ENCODE measurements around the gene PSMD13.

Gene PSMD13

DNA sequence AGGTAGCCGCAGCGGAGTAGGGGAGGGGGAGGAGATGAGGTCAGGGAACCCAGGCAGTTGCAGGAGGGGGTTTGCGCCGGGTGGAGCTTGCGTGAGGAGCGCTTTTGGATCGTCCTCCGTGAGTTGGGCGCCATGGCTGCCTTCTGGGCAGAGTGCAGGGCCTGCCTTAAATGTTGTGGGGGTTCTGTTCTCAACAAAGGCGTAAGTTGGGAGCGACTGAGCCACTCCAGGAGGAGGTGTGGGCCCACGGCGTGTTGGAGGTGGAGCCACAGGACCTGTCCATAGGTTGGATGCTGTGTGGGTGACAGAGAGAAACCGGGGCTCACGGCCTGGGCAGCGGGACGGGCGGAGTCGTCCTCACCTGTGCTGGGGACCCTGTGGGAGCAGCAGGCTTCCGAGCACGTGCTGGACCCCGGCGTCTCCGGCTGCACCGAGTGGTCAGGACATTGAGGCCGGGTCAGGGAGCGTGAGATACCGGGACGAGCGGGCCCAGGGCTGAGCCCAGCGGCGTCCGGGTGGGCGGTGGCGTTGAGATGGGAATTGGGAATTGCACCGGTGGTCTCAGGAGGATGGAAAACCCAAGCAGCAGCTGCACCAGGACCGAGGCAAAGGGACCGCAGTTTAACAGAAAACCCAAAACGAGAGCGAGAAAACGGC is 51.2 kb downstream of the PSMD13 start:
- no peak for DNase-seq (ENCODE audit: low read depth in 2 of 2)

DNA sequence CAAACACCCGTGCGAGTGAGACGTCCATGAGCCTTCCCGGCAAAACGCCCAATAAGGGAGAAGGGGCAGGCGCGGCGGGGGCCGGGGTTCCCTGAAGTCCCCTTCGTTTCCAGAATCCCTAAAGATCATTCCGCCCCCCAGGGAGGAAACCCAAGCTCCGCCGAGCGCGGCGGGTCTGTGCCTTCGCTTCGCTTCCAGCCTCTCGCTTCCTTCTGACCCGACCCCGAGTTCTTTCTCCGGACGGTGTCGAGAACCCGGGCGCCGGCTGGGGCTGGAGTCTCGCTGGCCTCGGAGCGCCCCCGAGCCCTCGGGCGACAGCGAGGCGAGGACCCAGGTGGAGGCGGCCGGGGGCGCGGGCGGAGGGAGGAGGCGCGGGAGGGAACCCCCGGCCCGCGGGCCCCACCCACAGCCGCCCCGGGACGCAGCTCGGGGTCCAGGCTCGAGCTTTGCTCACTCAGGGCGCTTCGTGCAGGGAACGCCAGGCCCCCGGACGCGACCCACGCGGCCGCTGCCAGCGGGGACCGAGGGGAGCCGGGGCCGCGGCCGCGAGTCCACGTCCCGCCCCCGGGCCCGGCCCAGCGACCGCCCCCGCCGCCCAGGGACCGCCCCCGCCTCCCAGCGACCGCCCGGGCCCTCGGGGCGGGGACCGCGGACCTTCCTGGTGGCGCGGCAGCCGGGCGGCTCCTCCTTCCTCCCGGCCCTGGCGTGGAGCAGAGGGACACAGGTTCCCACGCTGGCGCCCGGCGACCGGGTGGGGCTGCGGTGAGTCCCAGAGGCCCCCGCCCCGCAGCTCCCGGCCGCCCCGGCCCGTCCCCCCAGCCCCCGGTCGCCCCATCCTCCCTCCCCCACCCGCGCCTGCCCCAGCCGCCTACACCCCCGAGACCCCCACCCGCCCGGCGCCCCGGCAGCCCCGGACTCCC is 52.0 kb downstream of the PSMD13 start, which contains the start of gene PGGHG:
Gene PGGHG, plus strand, starts transcription at position 649 of the 920 bp plus-strand sequence. CDS start 691 bp downstream, outside the sequence.
- no peak for DNase-seq (ENCODE audit: low read depth in 2 of 2)

DNA sequence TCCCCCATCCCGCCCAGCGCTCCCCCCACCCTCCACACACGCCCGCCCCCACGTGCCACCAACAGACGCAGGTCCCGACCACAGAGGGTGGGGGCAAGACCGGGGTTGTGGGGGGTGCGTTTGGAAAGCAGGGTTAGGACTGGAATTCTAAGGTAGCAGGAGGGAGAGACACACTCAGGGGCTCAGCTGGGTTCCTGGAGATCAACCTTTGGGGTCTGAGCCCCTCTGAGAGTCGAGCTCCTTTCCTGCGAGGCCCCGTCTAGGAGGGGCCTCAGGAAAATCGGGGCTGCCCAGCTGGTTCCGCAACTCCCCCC is 52.6 kb downstream of the PSMD13 start:
- DNase-seq (ENCODE audit: low read depth in 2 of 2): no peak

DNA sequence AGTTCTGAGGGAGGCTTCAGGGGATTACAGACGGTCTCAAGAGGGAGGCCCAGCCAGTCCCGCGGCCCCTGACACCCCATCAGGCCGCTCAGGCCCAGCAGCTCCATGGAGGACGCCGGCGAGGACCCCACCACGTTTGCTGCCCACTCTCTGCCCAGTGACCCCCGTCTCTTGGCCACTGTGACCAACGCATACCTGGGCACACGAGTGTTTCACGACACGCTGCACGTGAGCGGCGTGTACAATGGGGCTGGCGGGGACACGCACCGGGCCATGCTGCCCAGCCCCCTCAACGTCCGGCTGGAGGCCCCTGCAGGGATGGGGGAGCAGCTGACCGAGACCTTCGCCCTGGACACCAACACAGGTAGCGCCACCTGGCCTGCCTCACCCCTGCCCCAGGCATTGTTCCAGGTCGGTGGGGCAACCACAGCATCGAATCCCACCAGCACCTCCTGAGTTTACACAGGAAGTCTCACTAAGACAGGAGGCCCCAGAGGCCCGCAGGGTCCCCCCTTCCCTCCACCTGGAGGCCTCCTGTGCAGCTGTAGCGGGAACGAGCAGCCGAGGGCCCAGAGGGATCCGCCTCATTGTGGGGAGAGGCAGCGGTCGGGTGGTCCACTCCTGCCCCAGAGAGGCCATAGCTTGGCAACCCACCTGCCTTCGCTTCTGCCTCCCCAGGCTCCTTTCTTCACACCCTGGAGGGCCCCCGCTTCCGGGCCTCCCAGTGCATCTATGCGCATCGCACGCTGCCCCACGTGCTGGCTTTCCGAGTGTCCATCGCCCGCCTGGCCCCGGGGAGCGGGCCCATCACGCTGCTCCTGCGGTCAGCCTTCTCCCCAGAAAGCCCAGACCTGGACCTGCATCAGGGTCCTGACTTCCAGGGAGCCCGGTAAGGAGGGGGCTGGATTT is 53.2 kb downstream of the PSMD13 start:
- DNase-seq (ENCODE audit: low read depth in 2 of 2): no peak

DNA sequence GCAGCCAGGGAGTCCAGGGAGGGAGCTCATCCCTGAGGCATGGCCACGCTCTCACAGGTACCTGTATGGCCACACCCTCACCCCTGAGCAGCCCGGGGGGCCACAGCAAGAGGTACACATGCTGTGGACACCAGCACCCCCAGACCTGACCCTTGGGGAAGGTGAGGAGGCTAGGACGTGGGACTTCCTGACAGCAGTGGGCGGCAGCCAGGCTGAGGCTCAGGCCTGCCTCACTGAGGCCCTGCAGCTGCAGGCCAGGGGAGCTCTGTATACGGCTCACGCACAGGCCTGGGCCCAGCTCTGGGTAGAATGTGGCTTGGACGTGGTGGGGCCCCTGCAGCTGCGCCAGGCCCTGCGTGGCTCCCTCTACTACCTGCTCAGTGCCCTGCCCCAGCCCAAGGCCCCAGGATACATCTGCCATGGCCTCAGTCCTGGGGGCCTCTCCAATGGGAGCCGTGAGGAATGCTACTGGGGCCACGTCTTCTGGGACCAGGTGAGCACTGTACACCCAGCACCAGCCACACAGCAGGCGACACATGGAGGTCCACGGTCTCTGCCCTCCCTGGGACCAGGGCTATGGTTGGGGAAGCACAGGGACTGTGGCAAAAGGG is 54.0 kb downstream of the PSMD13 start:
- DNase-seq (ENCODE audit: low read depth in 2 of 2): no peak

DNA sequence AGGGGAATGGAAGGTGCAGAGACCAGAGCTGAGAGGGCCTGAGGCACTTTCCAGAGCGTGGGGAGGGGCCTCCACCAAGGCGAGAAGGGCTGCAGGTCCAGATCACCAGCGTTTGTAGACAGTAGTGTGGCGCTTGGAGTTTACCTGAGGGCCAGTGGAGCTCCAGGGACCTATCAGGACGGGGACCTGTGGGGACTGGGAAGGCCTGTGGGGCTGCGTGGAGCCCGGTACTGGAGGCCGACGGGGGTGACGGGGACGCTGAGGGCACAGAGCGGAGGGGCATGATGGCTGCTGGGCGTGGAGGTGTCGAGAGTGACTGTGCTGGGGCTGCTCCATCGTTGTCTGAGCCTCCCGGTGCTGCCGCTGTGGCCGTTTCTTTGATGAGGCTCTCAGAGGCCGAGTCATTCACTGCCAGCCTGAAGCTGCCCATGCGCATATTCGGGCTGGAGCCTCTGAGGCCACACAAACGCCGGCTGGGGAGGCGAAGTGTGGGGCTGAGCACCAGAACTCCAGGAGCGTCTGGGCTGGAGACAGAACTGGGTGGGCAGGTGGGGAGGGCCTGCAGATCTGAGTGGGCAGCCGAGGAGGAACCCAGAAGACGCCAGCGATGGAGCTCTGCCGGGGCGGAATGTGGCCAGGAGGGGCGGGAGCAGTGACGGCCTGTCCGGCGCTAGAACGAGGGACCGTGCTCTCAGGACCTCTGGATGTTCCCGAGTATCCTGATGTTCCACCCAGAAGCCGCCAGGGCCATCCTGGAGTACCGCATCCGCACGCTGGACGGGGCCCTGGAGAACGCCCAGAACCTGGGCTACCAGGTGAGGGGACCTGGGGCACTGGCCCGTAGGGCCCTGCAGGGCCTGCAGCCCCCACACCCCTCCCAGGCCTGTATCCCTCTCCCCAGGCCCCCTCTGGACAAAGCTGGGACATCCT is 54.8 kb downstream of the PSMD13 start:
- no peak for DNase-seq (ENCODE audit: low read depth in 2 of 2)

DNA sequence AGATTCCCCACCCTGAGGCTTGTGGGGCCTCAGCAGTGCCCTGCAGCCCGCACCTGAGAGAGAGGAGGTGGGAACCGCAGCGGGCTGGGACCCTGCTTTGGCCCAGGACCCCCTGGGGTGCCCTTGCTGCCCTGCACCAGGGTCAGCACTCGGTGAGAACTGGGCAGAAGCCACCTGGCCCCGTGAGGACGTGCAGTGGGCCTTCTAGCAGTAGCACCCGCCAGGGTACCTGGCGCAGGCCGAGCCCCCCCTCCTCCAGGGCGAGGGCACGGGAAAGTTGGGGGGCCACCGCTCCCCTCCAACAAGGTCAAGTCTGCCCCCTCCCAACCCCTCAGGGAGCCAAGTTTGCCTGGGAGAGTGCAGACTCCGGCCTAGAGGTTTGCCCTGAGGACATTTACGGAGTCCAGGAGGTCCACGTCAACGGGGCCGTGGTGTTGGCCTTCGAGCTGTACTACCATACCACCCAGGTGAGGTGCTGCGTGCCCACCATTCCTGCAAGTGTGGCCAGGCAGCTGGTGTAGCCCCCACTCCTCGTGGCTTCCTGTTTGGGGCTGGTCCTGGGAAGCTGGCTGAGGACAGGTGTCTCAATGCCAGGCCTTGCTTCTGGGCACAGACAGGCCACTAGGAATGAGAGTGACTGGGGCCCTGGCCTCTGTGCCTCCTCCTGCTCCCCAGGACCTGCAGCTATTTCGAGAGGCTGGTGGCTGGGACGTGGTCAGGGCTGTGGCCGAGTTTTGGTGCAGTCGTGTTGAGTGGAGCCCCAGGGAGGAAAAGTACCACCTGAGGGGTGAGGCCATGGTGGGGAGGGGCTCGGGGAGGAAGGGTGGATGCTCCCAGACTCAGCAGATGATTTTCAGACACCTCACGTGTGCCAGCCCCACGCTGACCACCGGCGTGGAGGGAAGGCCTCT is 55.7 kb downstream of the PSMD13 start:
- no peak for DNase-seq (ENCODE audit: low read depth in 2 of 2)

DNA sequence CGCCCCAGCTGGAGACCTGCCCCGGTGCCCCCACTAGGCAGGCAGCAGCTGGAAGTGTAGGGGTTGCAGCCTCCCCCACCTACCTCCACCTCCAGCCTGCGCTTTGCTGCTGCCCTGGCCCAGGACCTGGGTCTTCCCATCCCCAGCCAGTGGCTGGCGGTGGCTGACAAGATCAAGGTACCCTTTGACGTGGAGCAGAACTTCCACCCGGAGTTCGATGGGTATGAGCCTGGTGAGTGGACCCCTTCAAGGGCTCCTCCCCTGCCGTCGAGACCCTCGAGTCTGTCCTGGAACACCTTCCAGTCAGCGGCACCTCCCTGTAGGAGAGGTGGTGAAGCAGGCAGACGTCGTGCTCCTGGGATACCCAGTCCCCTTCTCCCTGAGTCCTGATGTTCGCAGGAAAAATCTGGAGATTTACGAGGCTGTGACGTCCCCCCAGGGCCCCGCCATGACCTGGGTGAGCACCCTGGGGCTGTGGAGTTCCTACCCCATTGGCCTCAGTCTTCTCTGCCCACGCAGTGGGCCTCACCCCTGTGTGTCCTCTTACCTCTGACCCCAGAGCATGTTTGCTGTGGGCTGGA is 56.6 kb downstream of the PSMD13 start:
- DNase-seq (ENCODE audit: low read depth in 2 of 2): no peak

DNA sequence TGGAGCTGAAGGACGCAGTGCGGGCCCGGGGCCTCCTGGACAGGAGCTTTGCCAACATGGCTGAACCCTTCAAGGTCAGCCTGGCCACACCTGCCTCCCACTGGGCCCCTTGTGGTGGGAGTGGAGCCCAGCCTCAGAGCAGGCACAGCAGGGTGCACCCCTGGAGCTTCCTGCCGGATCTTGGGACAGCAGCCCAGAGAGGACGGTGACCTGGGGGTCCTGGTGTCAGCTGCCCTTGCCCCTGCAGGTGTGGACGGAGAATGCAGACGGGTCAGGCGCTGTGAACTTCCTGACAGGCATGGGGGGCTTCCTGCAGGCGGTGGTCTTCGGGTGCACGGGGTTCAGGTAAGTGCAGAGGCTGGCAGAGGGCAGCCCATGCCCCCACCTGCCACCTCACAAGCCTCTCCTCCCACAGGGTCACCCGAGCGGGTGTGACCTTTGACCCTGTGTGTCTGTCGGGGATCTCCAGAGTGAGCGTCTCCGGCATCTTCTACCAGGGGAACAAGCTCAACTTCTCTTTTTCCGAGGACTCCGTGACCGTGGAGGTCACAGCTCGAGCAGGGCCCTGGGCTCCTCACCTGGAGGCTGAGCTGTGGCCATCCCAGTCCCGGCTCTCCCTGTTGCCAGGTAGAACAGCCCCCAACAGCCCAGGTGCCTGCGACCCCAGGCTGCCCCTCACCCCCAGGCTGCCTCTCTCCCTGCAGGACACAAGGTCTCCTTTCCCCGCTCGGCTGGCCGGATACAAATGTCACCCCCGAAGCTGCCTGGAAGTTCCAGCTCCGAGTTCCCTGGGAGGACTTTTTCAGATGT is 57.3 kb downstream of the PSMD13 start:
- DNase-seq (ENCODE audit: low read depth in 2 of 2): no peak

DNA sequence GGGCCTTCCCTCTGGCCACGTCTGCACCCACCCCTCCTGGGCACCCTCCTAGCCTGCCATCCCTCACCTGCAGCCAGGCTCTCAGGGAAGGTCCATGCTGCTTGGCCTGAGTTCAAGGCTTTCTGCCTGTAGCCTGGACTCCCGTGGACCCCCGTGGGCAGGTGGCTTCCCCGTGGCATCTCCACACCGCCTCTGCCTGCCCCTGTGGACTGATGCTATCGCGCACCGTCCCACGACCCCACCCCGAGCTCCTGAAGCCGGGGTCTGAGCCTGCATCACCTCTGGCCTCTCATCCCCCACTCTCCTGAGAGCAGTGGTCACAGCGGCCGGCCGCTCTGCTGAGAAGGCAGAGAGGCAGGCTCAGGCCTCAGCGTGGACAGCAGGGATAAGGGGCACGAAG is 58.0 kb downstream of the PSMD13 start:
- no peak for DNase-seq (ENCODE audit: low read depth in 2 of 2)

DNA sequence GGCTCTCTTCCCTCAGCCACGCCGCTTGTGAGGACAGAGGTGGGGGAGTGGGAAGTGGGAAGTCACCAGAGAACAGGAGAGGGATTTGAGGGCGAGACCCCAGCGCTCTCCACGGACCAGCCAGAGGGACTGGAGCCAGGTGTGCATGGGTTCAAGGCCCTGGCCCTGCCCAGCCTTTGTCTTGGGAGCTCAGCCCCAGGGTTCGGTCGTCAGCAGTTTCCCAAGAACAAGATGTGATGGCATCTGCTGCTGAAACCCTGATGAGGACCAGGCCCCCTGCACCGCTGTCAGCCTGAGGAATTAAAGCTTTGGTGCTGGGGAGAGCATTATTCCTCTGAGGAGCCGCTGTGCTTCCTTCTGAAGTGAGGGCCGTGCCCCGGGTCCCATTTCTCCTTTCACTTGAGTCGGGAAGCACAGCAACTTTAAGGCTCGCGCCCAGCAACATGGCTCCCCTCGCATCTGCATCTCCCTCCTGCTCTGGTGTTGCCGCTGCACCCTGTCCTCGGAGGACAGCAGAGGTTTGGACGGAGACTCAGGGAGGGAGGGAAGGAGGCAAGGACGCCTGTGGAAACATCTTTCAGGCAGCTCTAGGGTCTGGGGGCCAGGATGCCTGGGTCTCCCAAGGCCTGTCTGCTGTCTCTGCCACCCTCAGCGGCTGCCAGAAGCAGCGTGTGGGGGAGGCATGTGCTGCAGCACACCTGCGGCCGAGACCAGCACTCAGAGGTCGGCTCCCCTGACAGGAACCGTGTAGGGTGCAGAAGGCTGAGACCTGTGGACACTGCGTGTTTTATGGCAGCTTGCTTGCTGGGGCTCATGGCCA is 58.8 kb downstream of the PSMD13 start:
- DNase-seq (ENCODE audit: low read depth in 2 of 2): no peak

DNA sequence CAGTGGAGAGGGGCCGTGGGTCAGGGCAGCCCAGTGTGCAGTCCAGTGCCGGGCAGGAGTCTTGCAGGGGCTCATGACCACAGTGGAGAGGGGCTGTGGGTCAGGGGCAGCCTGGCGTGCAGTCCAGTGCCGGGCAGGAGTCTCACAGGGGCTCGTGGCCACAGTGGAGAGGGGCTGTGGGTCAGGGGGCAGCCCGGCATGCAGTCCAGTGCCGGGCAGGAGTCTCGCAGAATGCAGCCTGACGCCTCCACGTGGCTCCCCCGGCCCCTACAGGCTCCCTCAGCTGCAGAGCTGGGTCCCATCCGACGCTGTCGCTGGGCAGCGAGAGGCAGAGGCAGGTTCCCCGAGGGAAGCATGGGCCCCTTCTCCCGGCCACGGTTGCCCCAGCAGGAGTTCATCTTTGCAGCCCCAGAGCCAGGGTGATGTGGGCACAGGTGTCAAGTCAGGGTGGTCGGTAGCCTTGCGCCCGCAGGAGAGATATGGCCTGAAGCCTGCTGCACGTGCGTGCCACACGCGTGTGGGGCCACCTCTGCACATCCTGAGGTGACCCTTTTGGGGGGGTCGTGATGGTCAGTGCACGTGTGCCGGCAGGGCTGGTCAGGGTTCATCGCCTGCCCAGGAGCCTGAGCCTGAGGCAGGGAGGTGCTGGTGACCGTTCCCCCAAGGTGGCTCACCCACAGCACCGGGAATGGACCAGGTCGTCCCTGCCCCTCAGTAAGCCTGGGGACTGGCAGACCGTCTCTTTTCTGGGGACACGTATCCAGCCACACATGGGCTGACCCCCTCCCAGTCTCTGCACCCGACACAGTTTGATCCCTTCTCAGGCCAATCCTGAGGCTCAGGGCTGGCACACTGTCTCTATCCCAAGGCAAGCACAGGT is 59.6 kb downstream of the PSMD13 start:
- DNase-seq (ENCODE audit: low read depth in 2 of 2): no peak

DNA sequence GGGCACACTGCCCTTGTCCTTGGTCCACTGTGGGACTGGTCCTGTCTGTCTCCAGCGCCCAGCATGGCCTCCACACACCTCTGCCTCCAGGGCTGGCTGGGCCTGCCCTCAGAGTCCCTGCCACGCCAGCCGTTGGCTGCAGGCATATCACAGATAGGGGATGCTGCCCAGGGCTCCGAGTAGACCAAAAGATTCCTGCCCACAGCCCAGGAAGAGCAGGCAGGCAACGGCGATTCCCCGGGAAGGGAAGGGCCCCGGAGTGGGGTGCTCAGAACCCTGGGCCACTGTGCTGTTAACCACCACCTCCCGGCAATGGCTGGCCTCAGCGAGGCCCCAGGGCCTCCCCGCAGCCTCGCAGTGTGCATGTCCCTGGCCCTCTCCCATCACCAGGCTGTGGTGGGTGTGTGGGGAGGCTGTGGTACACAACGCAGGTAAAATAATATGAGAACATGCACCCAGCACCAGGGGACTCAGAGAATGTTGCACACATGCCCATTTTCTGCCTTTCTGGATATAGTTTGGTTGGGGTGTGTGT is 60.3 kb downstream of the PSMD13 start:
- no peak for DNase-seq (ENCODE audit: low read depth in 2 of 2)

DNA sequence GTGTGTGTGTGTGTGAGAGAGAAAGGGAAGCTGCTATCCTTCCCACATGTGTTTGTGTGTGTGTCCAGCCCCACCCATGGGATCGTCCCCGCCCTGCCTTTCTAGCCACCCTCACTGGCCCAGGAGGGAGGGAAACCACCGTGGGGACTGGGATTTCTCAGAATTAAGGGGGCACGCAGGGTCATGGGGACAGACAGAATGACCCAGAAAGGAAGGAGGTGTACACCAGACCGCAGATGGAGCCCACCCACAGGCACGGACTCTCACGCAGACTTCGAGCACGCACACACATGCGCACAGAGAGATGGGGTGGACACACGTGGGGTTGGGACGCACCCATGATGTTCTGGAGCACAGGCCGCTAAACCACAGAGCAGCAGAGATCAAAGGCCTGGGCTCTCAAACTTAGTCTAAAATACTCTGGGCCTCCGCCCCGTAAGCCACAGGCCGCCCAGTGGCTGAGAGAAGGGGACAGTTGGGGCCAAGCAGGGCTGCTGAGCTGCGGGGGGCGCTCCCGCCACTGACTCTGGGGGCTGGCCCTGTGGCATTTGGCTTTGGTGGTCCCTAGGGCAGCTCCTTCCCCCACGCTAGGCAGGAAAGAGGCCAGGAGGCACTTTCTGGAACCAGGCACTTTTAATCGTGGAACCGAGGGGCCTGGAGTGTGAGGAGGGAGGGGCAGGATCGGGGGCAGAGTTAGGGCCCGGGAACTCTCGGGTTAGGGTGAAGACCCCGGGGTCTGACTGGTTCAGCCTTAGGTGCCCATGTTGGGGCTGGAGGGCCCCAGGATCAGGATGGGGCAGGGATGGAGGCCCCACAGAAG is 61.0 kb downstream of the PSMD13 start:
- DNase-seq (ENCODE audit: low read depth in 2 of 2): no peak

DNA sequence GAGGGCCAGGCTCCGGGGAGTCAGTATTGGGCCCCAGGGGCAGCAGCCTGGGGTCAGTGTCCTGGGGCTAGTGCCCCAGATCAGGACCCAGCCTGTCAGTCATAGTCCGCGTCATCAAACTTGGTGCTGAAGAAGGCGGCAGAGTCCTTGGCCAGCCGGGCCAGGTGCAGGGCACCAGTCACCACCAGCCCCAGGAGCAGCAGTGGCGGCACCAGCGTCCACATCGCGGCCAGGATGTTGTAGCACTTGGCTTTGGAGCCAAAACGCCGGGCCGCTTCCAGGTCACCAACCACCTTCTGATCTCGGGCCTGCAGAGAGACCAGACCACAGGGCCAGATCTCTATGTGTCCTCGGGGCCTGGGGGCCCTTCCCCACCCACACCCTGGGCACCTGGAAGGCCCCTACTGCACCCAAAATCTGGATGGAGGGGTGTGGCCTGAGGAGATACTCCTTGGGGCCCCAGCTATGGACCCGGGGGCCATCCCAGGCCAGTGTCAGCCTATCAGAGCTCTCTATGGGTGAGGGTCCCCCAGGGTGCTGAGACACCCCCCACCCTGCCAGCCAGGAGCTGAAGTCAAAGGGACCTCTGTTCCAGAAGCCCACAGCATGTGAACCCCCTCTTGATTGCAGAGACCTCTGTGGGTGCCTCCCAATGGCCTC is 61.8 kb downstream of the PSMD13 start:
- no peak for DNase-seq (ENCODE audit: low read depth in 2 of 2)

Data from stimulated activated CD8-positive, alpha-beta memory T cell treated with anti-CD3 and anti-CD28 coated beads, Interleukin-7, amount 100 ng/mL, for 4 hours (primary cell).